ENCODE results near the gene FHAD1.
A peak's percentile ranks its signal among the peaks of the same experiment; 100 is the strongest.

Gene FHAD1

GRCh38 chr1:15246960-15247614 is at the start of gene FHAD1:
Gene FHAD1, plus strand, starts transcription at chr1:15247223. Its CDS starts 4,562 bp downstream, at chr1:15251785.
- peak in 2 of 3 donors; percentile 40 to 45 for DNase-seq

GRCh38 chr1:15197591-15198447 is 49.2 kb upstream of the FHAD1 start:
- no peak for DNase-seq

GRCh38 chr1:15198684-15199083 is 48.3 kb upstream of the FHAD1 start:
- no peak for DNase-seq

- DNase-seq: no peak
Measured at GRCh38 chr1:15201221-15201620, 45.8 kb upstream of the FHAD1 start.

GRCh38 chr1:15201849-15202551 is 45.0 kb upstream of the FHAD1 start:
- DNase-seq: no peak

- DNase-seq: no peak
Measured at GRCh38 chr1:15204931-15205330, 42.1 kb upstream of the FHAD1 start.

GRCh38 chr1:15205586-15206346 is 41.3 kb upstream of the FHAD1 start:
- DNase-seq: no peak

- no peak for DNase-seq
Measured at GRCh38 chr1:15206418-15207030, 40.5 kb upstream of the FHAD1 start.

- no peak for DNase-seq
Measured at GRCh38 chr1:15207031-15207828, 39.8 kb upstream of the FHAD1 start.

- no peak for DNase-seq
Measured at GRCh38 chr1:15207829-15208429, 39.1 kb upstream of the FHAD1 start.

GRCh38 chr1:15210651-15211375 is 36.2 kb upstream of the FHAD1 start:
- DNase-seq: peak in 2 of 3 donors; percentile 62 to 64

- DNase-seq: no peak
Measured at GRCh38 chr1:15211424-15211823, 35.6 kb upstream of the FHAD1 start.

GRCh38 chr1:15212216-15212953 is 34.6 kb upstream of the FHAD1 start:
- no peak for DNase-seq

- DNase-seq: no peak
Measured at GRCh38 chr1:15212954-15213291, 34.1 kb upstream of the FHAD1 start.

GRCh38 chr1:15213341-15213821 is 33.6 kb upstream of the FHAD1 start:
- peak; percentile 38 to 86 (median 85) for DNase-seq

- no peak for DNase-seq
Measured at GRCh38 chr1:15214527-15214926, 32.5 kb upstream of the FHAD1 start.

GRCh38 chr1:15215116-15215515 is 31.9 kb upstream of the FHAD1 start:
- no peak for DNase-seq

- DNase-seq: no peak
Measured at GRCh38 chr1:15217654-15218053, 29.4 kb upstream of the FHAD1 start.
